ENCODE measurements around the gene NDUFS1.
"Not testable (repeated sequence)": the region's sequence is repeated elsewhere in the genome, so short reads cannot be mapped to it uniquely, and the experiment has no call there.

NDUFS1 gene

DNA sequence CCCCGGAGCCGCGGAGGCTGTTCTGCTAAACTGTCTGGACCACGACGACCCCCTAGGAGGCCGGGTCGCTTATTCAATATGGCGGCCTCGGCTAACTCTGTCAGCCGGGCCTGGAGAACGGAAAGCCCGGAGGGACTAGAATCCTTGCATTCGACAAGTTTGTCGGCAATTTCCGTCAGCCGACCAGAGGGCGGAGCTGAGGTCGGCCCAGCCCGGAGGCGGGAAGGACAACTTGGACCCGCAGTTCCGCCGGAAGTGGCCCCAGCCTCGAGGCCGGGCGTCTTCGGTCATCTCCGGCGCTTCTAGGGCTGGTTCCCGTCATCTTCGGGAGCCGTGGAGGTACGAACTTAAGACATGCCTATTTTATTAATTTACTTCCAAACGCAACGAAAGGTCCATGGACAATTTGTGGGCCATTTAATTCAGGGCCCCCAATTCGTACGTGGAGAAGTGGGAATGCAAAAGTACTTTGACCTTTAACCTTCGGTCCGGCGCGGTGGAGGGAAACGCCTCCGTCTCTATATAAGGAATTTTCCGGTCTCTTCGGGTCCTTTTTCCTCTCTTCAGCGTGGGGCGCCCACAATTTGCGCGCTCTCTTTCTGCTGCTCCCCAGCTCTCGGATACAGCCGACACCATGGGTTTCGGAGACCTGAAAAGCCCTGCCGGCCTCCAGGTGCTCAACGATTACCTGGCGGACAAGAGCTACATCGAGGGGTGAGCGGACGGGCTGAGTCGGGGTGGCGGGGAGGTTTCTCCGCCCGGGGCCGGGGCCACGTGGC is at the start of gene NDUFS1, which contains the start of gene EEF1B2:
TSS of gene NDUFS1 (minus strand) at position 99 of the 779 bp plus-strand sequence. CDS start 5,766 bp downstream, outside the sequence.
TSS of gene EEF1B2 (plus strand) at position 550 of the 779 bp plus-strand sequence. CDS start at position 635, 85 bp downstream.
- DNase-seq: peak; percentile 99

GRCh38 chr2:206208900-206209299 is 49.7 kb upstream of the NDUFS1 start:
- no peak for DNase-seq

DNA sequence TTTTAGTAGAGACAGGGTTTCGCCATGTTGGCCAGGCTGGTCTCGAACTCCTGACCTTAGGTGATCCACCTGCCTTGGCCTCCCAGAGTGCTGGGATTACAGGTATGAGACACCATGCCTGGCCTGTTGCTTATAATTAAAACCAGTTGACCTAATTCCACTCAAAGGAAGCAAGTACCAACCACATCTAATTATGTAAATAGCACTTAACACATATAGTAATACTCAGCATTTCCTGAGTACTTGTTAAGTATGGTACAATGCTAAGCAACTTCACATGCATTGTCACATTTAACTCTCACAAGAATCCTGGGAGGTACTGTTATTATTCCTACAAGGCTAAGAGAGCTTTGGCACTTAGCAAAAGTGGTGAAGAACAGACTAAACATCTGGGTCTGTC is 48.1 kb upstream of the NDUFS1 start:
- not testable (repeated sequence) for DNase-seq

GRCh38 chr2:206204710-206205109 is 45.5 kb upstream of the NDUFS1 start:
- DNase-seq: no peak

- DNase-seq: no peak
Observed at GRCh38 chr2:206203331-206203730, 44.1 kb upstream of the NDUFS1 start.

DNA sequence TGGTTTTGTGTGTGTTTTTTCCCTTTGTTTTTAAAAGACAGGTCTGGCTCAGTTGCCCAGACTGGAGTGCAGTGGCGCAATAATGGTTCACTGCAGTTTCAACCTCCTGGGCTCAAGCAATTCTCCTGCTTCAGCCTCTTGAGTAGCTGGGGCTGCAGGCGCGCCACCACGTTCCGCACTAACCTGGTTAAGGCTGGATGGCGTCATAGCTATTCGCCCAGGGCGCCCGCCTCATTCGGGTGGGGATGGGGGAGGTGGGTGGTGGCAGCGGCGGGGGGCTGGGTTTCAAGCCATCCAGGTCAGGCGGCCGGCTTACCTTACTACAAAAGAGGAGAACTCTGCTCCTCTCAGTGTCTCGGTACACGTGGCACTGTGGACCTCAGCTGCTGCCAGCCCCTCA is 43.2 kb upstream of the NDUFS1 start:
- DNase-seq: no peak

- no peak for DNase-seq
Observed at GRCh38 chr2:206201075-206201848, 42.0 kb upstream of the NDUFS1 start.

GRCh38 chr2:206198677-206199076 is 39.4 kb upstream of the NDUFS1 start:
- no peak for DNase-seq

DNA sequence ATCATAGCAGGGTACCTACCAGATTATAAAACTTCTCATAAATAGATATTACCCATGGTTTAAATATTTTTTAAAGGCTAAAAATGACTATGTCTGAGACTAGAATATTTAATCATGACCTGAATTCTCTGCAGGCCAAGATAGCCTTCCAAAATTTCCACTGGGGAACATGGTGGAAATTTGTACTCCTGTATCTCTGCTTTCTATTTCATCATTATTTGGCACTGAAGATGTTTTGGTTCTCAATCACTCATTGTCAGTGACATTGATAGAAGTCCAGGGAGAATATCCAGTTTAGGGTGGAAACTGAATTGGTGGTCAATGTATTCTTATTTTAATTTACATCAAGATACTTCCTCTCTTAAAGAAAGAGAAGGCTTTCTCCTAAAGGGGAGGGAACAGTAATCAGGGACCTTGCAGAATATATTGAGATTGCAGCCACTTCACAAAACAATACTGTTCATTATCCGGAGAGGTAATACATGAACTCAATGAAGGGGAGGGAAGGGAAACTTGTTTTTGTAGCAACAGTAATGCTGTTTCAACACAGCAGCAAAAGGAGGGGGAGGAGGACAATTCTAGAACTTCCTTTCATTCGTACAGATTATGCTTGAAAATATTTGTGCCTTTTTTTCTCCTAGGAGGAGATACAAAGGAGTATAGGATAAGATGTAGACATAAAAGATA is 34.6 kb upstream of the NDUFS1 start:
- DNase-seq: no peak

GRCh38 chr2:206192157-206192556 is 32.9 kb upstream of the NDUFS1 start:
- DNase-seq: no peak

- no peak for DNase-seq
Observed at GRCh38 chr2:206190689-206191088, 31.4 kb upstream of the NDUFS1 start.

DNA sequence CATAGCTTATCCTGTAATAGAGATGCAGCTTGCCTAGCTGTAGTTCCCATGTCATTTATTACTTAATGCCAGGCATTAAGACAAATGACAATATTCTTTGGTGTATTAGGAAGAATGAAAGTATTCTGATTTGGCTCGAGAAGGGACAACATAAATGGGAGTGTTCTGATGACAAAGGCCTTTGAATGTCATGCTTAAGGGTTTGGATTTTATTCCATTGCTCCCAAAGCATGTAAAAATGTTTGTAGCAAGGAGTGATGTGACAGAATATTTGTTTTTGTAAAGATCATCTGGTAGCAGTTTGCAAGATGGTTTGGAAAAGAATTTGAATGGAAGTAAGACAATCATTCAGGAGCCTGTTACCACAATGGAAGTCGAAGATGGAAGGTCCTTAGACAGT is 30.9 kb upstream of the NDUFS1 start:
- DNase-seq: no peak

DNA sequence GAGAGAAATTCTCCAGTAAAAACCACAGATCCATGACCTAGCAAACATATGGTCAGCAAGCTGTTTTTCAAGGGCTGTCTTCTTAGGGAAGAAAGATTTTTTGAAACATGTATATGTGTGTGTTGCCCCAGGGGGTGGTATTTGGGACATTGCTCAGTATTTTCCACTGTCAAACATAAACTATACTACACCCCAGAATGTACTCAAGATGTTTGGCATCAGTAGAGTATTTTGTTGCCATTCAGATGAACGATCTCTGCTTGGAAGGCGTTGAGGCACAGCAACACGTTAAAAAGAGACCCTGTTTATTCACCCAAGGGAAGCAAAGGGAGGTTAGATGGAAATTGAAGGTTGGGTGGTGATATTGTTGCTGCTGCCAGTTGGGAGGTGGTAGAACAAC is 30.4 kb upstream of the NDUFS1 start:
- no peak for DNase-seq

DNA sequence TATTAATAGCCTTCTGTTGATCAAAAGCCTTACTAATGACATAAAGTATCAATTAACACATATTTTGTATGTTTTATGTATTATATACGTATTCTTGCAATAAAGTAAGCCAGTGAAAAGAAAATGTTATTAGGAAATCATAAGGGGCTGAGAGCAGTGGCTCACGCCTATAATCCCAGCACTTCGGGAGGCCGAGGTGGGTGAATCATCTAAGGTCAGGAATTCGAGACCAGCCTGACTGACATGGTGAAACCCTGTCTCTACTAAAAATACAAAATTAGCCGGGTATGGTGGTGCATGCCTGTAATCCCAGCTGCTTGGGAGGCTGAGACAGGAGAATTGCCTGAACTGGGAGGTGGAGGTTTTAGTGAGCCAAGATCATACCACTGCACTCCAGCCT is 22.3 kb upstream of the NDUFS1 start:
- not testable (repeated sequence) for DNase-seq

GRCh38 chr2:206176901-206177300 is 17.7 kb upstream of the NDUFS1 start:
- DNase-seq: no peak

DNA sequence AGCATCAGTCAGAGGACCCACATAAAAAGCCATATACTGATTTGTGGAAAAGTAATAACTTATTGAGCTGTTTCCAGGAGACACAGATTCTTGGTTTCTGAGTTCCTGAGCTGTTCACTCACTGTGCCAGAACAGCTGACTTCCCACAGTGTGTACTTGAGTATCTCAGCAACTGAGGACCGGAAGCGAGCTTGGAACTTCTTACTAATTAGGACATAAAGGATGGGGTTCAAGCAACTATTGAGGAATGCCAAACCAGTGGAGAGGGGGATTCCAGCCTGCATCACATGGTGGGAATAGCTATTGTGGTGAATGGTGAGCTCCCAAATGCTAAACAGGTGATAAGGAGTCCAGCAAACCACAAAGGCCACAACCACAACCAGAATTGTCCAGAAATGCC is 16.9 kb upstream of the NDUFS1 start:
- DNase-seq: no peak

- no peak for DNase-seq
Observed at GRCh38 chr2:206173147-206173546, 13.9 kb upstream of the NDUFS1 start.

- not testable (repeated sequence) for DNase-seq
Observed at GRCh38 chr2:206171624-206172397, 12.6 kb upstream of the NDUFS1 start.

- not testable (repeated sequence) for DNase-seq
Observed at GRCh38 chr2:206168230-206168629, 9.0 kb upstream of the NDUFS1 start.

DNA sequence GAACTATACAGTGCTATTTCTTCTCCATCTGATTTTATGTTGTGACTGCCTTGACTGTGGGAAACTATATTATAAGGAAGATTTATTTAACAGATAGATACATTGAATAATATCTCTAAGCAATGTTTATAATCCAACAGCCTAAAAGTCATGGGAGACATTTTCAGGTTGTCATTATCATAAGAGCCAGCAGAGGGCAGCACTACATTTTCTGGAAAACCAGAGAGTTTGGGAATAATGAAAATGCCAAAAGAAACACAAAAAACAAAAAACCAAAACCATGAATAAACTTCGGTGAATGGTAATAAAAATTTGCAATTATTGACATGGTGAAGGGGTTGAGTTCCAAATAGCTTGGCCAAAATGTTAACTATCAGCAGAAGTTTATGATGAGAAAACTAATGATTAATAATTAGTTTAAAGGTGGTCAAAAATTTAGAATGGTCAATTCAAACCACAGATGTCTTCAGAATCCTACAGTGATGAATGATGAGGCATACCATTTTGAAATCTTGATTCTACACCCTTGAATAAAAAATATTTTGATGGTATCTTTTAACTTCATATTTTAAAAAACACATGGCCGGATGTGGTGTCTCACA is 5.1 kb upstream of the NDUFS1 start:
- peak; percentile 64 for DNase-seq

DNA sequence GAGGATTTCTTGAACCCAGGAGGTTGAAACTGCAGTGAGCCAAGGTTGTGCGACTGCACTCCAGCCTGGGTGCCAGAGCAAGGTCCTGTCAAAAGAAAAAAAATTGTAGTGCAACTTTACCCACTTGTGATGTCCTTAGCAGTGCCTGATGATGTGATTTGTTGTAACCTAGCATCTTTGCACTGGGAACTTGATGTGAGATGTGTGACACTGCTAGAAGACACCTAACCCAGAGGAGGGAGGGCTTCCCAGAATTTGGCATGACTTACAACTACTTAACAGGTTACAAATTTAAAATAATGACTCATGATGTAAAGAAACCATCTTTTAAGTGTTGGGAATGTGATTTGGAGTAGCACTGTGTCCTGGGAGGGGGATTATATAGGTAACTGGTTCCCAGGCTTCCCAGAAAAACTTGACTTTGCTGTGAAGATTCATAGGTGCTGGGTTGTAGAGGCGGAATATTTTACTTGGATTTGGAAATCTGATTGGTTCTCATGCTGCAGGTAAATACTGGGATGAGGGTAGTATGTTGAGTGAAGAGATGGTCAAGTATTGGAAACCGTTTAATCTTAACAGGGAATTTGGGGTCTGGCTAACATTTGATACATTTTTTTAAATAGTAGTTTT is 4.1 kb upstream of the NDUFS1 start:
- peak; percentile 30 for DNase-seq

DNA sequence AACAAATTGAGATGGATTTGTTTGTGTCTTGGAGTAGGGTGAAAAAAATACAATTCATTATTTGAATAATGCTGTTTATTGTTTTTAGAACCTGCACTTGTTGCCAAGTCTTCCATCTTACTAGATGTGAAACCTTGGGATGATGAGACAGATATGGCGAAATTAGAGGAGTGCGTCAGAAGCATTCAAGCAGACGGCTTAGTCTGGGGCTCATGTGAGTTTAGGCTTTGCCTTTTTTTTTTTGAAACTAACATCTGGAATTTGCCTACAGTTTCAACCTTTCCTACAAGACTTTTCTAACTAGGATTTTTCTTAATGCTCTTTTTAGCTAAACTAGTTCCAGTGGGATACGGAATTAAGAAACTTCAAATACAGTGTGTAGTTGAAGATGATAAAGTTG is 3.2 kb upstream of the NDUFS1 start:
- not testable (repeated sequence) for DNase-seq

Measured in hematopoietic multipotent progenitor cell treated with erythropoietin and hydrocortisone succinate and interleukin-3 and kit ligand, for 6 days (in vitro differentiated cells).